ENCODE measurements around the gene PARD3. TPM values are rescaled to one million over a fixed set of nuclear protein-coding genes. Genes with fewer than 3 reads are reported as not detected.

The PARD3 gene
- polyA plus RNA-seq, 1 donor from 2014 or later = 12.4 TPM

- peak; percentile 30 for TF ChIP-seq EP300 (conservative IDR thresholded peaks at IDR 0.05; ENCODE audit: poor library complexity, severe bottlenecking)
- TF ChIP-seq POLR2AphosphoS5 (IDR thresholded peaks at IDR 0.05) = no peak
- no peak for TF ChIP-seq RAD21 (conservative IDR thresholded peaks at IDR 0.05)
- no peak for TF ChIP-seq CTCF (IDR thresholded peaks at IDR 0.05; ENCODE audit: poor library complexity, severe bottlenecking)
- H3K27me3 ChIP-seq (ENCODE audit: insufficient read depth, low read depth, low read length) = no peaks in the 10 kb centered on the region
- no peaks in the 10 kb centered on the region for H3K9me3 ChIP-seq (ENCODE audit: low read length)
- no peak overlapping the region for H3K9ac ChIP-seq (ENCODE audit: low read length)
- H3K9me2 ChIP-seq (ENCODE audit: insufficient read depth, low read length) = no peaks in the 10 kb centered on the region
- no peaks in the 10 kb centered on the region for H3K36me3 ChIP-seq (ENCODE audit: insufficient read depth, low read length)
- H3K4me2 ChIP-seq (ENCODE audit: low read length) = no peak overlapping the region
- H4K20me1 ChIP-seq (ENCODE audit: insufficient read depth) = no peaks in the 10 kb centered on the region
- H3K4me3 ChIP-seq (ENCODE audit: low read length) = no peak overlapping the region
- H3F3A ChIP-seq (ENCODE audit: insufficient read depth, low read length, poor library complexity, severe bottlenecking) = no peaks in the 10 kb centered on the region
- no peak overlapping the region for H2AFZ ChIP-seq (ENCODE audit: low read depth, low read length)
- H3K27ac ChIP-seq (ENCODE audit: low read length) = no peak overlapping the region
- H3K79me2 ChIP-seq (replicated peaks; ENCODE audit: insufficient read depth, low read length) = no peaks in the 10 kb centered on the region
Observed at GRCh38 chr10:34121781-34122622, 693.1 kb downstream of the PARD3 start.

GRCh38 chr10:34121125-34121753 is 693.9 kb downstream of the PARD3 start:
- no peak overlapping the region for H3K4me3 ChIP-seq (ENCODE audit: low read length)
- no peak overlapping the region for H2AFZ ChIP-seq (ENCODE audit: low read depth, low read length)
- TF ChIP-seq MXI1 (conservative IDR thresholded peaks at IDR 0.05; ENCODE audit: poor library complexity, severe bottlenecking) = no peak
- TF ChIP-seq REST (IDR thresholded peaks at IDR 0.05; ENCODE audit: borderline replicate concordance) = no peak
- TF ChIP-seq EZH2 (IDR thresholded peaks at IDR 0.05; ENCODE audit: borderline replicate concordance, insufficient read depth, low read length, poor library complexity, severe bottlenecking) = no peak
- TF ChIP-seq EP300 (conservative IDR thresholded peaks at IDR 0.05; ENCODE audit: poor library complexity, severe bottlenecking) = no peak
- TF ChIP-seq CTCF (IDR thresholded peaks at IDR 0.05; ENCODE audit: poor library complexity, severe bottlenecking) = no peak
- TF ChIP-seq RAD21 (conservative IDR thresholded peaks at IDR 0.05) = no peak
- TF ChIP-seq POLR2AphosphoS5 (IDR thresholded peaks at IDR 0.05) = no peak
- TF ChIP-seq SMC3 (conservative IDR thresholded peaks at IDR 0.05; ENCODE audit: poor library complexity) = no peak
- no peak for TF ChIP-seq TAF1 (IDR thresholded peaks at IDR 0.05; ENCODE audit: low read depth)
- no peaks in the 10 kb centered on the region for H3K9me3 ChIP-seq (ENCODE audit: low read length)
- no peaks in the 10 kb centered on the region for H3K9me2 ChIP-seq (ENCODE audit: insufficient read depth, low read length)
- no peak overlapping the region for H3K27ac ChIP-seq (ENCODE audit: low read length)
- no peaks in the 10 kb centered on the region for H3K79me2 ChIP-seq (replicated peaks; ENCODE audit: insufficient read depth, low read length)
- no peaks in the 10 kb centered on the region for H3K36me3 ChIP-seq (ENCODE audit: insufficient read depth, low read length)
- H3F3A ChIP-seq (ENCODE audit: insufficient read depth, low read length, poor library complexity, severe bottlenecking) = no peaks in the 10 kb centered on the region
- H3K4me2 ChIP-seq (ENCODE audit: low read length) = no peak overlapping the region
- H4K20me1 ChIP-seq (ENCODE audit: insufficient read depth) = no peaks in the 10 kb centered on the region
- no peaks in the 10 kb centered on the region for H3K27me3 ChIP-seq (ENCODE audit: insufficient read depth, low read depth, low read length)
- H3K9ac ChIP-seq (ENCODE audit: low read length) = no peak overlapping the region
